Raji (cell line): ENCODE measurements around the gene CCND1.

ENCODE experiments used
- POLR2A ChIP-seq: IDR thresholded peaks from 2 replicates; pipeline ENCODE4 v1.6.1; 2011; ENCODE audit warnings: low read depth, low read length, control low read depth; ENCODE audit not compliant: insufficient read depth

The CCND1 gene

GRCh38 chr11:69640995-69641581 is at the start of gene CCND1:
Gene CCND1, plus strand, starts transcription at chr11:69641156. Its CDS starts 158 bp downstream, at chr11:69641314.
- TF ChIP-seq POLR2A = no peak

- TF ChIP-seq POLR2A = no peak
Observed at GRCh38 chr11:69592986-69593650, 47.8 kb upstream of the CCND1 start.

GRCh38 chr11:69593851-69594250 is 47.1 kb upstream of the CCND1 start:
- TF ChIP-seq POLR2A = no peak

GRCh38 chr11:69594481-69594880 is 46.5 kb upstream of the CCND1 start:
- TF ChIP-seq POLR2A = no peak

- TF ChIP-seq POLR2A = no peak
Observed at GRCh38 chr11:69595805-69596665, 44.9 kb upstream of the CCND1 start.

- no peak for TF ChIP-seq POLR2A
Observed at GRCh38 chr11:69598147-69598546, 42.8 kb upstream of the CCND1 start.

- TF ChIP-seq POLR2A = no peak
Observed at GRCh38 chr11:69599502-69599901, 41.5 kb upstream of the CCND1 start.

- TF ChIP-seq POLR2A = no peak
Observed at GRCh38 chr11:69600001-69600400, 41.0 kb upstream of the CCND1 start.

GRCh38 chr11:69601011-69601975 is 39.7 kb upstream of the CCND1 start:
- TF ChIP-seq POLR2A = no peak

GRCh38 chr11:69603111-69603836 is 37.7 kb upstream of the CCND1 start:
- no peak for TF ChIP-seq POLR2A

GRCh38 chr11:69604055-69604454 is 36.9 kb upstream of the CCND1 start:
- no peak for TF ChIP-seq POLR2A

GRCh38 chr11:69605737-69606526 is 35.0 kb upstream of the CCND1 start:
- TF ChIP-seq POLR2A = no peak

GRCh38 chr11:69609351-69609750 is 31.6 kb upstream of the CCND1 start:
- TF ChIP-seq POLR2A = no peak
